Mesenteric fat pad (tissue), 1 donor: ENCODE results near the gene NAXD. TPM values are rescaled to one million over a fixed set of nuclear protein-coding genes. Genes with fewer than 3 reads are reported as not detected.

Experiments
- DNase-seq: peaks from one replicate; pipeline ENCODE4 v3.0.0-alpha.2; 2020; ENCODE audit warnings: low spot score
- total RNA-seq: library from RNA; stranded (reverse); fragmentation: NEBNext Ultra II Directional; extraction: Animal tissue kit (Norgen Biotek cat#: 25700); gene quantifications from one replicate; pipeline ENCODE4 v1.2.1, GENCODE V29; 2021
- donor health status: DM: yes; HTN: yes; CAD: no.

The NAXD gene
- total RNA-seq, 1 donor from 2014 or later, result 20.1 TPM

DNA sequence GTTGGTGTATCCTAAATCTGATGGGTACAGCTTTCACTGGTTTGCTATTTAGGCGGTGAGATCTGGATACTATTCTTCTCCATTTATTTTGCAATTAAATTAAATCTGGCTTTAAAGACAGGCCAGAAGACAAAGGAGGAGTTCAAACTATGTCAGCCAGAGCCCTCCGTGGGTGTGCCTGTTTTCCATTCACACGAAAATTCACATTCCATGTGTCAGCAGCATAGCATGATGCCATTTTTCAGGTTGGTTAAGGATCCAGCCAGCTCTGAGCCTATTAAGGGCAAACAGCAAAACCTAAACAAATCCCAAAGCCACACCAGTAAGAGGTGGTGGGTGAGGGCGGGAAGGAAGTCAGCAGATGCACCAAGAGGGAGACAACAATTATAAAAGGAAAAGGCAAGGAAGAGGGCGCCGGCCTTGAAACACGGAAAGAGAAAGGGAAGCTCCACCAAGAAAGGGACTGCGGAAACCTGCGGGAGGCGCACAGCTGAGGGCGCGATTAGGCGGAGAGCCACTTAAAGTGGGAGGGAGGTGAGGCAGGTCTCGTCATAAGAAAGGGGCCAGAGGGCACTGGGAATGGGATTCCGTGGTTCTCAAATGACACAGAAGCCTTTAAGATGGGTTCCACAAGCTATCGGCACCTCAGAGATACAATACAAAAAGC lies 47.6 kb downstream of the NAXD start:
- no peak for DNase-seq

DNA sequence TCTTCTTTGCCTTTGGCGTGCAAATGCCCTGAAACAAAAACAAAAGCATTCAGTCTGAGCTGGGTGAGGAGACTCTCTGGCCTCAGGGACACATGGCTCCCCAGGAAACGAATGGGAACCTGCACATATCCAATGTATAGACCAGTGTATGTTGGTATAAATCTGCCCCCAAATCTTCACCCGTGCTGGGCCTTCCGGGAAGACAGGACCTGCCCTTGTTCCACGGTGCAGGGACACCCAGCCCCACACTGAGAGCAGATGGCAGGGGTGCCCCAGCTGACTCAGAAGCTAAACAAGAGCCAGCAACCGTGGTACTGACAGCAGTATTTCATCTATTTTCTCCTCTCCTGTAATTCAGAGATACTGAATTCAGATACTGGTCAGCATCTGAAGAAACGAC lies 48.1 kb downstream of the NAXD start:
- no peak for DNase-seq

DNA sequence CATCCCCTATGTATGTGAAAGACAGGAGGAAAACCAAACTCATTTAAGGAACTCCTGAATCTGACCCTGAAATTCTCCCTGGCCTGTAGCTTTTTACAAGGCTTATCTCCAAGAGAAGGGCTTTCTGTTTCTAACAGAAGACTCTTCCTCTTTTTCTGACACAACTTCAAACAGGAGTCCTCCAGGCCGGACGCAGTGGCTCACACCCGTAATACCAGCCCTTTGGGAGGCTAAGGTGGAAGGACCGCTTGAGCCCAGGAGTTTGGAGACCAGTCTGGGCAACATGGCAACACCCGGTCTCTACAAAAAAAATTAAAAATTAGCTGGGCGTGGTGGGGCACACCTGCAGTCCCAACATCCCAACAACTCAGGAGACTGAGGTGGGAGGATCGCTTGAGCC lies 48.7 kb downstream of the NAXD start:
- DNase-seq, result no peak

DNA sequence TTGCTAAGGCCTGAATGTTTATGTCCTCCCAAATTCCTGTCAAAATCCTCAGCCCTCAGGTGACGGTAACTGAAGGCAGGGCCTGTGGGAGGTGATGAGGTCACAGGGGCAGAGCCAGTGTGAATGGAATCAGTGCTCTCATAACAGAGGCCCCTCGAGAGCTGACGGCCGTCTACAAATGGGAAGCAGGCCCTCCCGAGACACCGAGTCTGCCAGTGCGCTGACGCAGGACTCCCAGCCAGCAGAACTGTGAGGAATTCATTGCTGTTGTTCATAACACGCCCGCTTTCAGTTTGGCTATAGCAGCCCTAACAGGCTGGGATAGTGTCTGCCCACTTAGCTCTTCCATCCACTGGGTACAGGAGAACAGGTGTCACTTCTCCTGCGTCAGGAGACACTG lies 49.3 kb downstream of the NAXD start:
- no peak for DNase-seq

DNA sequence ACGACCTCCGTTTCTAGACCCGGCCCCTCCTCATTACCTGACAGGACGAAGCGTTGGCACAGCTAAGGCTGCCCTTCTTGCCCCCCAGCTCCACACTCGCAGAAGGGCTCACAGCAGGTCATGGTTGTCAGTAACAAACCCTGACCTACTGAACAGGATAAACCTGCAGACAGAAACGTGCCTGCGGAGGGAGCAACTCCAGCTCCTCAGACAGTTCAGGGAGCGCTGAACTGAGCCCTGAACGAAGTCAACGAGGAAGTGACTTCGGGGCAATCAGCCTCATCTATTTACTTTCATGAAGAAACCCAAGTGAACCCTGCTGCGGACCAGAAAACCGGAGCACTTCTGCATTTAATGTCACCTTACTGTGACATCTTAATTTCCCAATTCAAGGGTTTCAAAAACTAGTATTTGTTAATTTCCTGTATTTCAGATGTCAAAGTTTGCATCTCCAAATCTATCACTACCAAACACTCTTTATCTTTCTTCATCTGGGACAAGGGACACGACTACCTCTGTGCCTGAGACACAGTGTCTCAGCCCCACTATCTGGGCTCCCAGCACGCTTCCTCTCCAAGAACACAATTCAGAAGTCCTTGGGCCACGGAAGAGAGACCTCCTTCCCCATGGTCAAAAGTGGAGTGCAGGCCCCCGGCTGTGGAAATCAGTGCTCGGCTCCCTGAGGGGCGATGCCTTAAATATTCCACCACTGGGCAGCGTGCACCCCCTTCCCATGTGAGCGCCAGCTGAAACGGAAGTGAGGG lies 50.3 kb downstream of the NAXD start:
- DNase-seq, result no peak

DNA sequence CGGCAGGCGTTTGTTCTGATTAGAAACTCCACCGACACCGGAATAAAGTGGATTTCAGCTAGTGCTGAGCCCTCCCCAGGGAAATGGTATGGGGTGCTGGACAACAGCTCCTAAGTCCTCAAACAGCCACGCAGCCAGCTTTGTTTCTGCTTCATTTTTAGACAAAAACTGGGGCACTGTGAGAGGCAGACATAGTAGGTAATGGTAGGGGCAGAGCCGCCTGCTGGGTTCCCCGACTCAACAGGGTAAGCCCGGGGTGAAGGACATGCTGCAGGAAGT lies 50.8 kb downstream of the NAXD start:
- peak; percentile 60 for DNase-seq

DNA sequence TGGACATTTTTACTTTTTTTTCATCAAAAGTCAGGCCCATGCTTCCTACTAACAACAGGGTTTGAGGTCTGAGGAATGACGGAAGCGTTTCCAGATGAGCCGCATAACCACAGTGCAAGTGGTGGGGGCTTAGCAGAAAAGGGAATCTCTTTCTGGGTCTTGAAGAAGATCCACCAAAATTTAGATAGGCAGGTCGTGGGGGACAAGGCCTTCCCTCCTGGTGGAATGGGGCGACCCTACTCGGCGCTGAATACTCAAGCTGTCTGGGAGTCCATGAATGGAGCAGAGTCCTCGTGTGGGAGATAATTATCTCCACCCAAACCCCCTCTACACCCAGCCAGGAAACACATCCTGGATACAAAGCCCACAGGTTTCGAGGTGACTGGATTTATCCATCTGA lies 53.7 kb downstream of the NAXD start:
- no peak for DNase-seq

DNA sequence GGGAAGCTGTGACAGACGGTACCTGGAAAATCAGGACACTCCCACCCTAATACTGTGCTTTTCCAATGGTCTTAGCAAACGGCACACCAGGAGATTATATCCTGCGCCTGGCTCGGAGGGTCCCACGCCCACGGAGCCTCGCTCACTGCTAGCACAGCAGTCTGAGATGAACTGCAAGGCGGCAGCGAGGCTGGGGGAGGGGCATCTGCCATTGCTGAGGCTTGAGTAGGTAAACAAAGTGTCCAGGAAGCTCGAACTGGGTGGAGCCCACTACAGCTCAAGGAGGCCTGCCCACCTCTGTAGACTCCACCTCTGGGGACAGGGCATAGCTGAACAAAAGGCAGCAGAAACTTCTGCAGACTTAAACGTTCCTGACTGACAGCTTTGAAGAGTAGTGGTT lies 54.5 kb downstream of the NAXD start:
- DNase-seq, result peak; percentile 49

DNA sequence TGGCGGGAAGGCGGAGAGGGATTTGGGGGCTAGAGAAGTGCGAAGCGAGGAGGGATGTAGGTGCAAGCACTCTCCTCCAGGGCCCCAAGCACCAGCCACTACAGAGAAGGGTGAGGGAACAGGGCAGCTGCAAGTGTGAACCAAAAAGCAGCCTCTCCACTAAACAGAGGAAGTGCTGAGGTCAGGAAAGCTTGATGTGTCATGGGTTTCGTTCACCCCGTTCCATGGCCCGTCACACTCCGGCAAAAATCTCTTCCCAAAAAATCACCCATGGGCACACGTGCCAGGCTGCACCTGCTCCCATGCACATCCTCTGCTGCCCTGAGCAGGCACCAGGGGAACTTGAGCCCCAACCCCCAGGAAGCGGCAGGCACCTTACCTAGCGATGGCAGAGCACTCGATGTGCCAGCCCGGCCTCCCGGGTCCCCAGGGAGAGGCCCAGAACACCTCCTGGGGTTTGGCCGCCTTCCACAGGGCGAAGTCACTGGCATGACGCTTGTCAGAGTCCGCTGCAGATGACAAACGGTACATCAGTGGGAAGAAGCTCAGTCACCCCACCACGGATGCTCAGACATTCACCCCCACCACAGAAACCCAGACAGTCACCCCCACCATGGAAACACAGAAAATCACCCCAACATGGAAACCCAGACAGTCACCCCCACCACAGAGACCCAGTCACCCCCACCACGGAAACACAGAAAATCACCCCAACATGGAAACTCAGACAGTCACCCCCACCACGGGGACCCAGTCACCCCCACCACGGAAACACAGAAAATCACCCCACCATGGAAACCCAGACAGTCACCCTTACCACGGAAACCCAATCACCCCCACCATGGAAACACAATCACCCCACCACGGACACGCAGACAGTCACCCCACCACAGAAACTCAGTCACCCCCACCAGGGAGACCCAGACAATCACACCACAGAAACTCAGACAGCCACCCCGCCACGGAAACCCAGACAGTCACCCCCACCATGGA lies 61.5 kb downstream of the NAXD start:
- no peak for DNase-seq

DNA sequence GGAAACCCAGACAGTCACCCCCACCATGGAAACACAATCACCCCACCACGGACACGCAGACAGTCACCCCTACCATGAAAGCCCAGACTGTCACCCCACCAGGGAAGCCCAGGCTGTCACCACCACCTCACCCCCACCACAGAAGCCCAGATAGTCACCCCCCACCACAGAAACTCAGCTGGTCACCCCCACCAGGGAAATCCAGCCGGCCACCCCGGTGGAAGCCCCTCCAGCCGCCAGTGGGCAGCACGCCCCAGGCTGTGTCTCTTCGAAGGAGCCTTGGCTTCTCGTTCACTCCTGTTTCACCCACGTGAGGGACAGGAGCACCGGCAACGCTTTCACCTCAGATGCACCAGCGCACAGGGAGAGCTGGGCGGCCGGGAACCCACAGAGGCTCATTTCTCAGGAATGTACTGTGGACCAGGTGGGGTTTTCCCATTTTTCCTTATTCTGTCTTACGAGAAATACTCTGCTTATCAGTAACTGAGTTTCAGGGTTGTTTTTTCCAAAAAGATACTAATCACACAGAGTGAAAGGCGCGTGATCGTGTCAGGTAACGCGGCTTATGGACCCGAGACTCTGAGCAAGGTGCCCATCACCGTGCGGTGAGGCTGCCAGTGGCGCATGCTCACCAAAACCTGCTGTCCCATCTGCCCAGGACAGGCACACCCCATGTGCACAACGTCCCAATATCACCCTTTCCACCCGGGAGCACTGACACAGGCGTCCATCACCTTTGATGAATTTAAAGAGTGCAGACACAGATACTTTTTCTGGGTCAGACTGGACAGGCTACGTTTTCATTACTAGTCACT lies 62.6 kb downstream of the NAXD start:
- no peak for DNase-seq

DNA sequence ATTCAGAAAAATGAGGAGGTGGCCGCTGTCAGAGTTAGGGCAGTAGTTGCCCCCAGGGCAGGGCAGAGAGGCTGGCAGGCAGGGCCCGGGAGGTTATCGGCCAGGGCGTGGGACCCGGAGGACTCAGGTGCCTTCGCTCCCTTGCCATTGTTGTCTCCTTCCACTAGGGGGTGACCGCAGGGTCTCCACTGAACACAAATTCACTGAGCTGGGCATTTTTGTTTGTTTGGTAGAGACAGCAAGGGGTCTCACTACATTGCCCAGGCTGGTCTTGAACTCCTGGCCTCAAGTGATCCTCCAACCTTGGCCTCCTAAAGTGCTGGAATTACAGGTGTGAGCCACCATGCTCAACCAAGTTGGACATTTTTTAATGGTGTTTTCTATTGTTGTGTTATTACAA lies 65.5 kb downstream of the NAXD start:
- no peak for DNase-seq

DNA sequence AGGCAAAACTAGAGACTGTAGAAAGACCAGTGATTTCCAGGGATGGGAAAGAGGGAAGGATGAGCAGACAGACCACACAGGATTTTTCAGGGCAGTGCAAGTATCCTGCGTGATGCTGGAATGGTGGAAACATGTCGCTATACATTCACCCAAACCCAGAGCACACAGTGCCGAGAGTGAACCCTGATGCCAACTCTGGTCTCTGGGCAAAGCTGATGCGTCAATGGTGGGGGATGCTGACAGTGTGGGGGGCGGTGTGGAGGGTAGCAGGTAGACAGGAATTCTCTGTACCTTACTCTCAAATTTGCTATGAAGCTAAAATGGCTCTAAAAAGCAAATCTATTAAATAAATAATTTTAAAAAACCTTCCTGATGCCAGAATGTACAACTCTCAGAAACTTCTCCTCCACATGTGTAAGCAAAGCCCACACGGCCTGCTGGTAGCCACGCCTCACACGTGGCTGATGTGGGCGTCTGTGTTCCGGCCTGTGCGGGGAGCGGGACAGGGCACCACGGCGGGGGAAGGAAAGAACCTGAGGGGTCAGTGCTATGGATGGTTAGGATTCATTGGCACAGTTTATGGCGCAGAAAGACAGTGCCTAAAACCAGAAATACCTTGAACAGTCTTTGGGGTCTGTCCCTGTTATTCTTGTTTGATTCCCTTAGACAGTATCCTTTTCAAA lies 66.7 kb downstream of the NAXD start:
- no peak for DNase-seq

DNA sequence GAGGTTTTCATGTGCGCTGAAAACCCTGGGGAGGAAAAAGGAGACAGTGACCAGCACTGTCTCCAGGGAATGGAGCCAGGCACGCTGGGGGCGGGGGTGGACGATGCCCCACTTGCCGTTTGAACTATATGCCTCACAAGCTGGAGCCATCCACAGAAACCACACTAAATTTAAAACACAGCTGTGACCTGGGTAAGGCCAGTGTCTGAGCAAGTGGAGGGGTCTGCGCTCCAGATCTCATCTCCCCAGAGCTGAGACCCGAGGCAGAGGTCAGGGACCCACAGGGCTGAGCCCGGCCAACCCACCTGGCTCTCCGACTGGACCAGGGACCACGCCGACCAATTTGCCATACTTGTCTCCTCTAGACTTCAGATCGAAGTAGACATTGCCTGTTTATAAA lies 67.4 kb downstream of the NAXD start:
- no peak for DNase-seq

DNA sequence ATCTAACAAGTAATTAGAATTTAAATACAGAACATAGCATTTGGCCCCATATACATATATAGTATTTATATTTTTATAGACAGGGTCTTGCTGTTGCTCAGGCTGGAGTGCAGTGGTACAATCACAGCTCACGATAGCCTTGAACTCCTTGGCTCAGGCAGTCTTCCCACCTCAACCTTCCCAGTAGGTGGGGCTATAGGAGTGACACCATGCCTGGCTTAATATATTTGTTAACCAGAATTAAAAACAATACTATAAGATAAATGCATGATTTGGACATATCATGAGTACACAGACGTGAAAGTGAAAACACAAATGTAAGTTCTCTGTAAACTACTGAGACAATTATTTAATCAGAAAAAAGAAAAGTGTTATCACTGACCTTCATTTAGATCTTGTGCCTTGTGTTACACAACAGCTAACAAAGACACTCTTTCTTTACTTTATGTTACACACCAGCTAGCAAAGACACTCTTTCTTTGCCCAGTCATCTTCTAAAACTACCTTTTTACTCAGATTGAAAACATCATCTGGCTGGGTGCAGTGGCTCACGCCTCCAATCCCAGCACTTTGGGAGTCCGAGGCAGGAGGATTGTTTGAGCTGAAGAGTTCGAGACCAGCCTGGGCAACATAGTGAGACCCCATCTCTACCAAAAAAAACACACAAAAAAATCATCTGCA lies 68.0 kb downstream of the NAXD start:
- DNase-seq, result no peak

DNA sequence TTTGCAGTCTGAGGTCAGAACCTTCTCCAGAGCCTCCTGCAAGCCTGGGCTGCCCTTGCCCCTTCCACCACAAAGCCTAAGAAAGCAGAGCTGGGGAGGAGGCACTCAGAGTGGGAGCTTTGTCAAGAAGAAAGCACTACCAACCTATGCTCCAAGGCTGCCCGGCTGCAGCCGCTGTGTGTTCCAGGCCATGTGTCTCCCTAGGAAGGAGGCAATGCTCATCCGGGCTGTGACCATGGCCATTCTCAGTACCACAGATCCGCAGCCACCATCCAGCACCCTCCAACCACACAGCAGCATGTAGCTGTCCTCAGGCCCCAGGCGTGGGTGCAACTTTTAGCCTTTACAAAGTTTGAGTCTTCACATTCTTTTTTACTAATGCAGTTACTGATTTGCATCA lies 68.6 kb downstream of the NAXD start:
- DNase-seq, result no peak

DNA sequence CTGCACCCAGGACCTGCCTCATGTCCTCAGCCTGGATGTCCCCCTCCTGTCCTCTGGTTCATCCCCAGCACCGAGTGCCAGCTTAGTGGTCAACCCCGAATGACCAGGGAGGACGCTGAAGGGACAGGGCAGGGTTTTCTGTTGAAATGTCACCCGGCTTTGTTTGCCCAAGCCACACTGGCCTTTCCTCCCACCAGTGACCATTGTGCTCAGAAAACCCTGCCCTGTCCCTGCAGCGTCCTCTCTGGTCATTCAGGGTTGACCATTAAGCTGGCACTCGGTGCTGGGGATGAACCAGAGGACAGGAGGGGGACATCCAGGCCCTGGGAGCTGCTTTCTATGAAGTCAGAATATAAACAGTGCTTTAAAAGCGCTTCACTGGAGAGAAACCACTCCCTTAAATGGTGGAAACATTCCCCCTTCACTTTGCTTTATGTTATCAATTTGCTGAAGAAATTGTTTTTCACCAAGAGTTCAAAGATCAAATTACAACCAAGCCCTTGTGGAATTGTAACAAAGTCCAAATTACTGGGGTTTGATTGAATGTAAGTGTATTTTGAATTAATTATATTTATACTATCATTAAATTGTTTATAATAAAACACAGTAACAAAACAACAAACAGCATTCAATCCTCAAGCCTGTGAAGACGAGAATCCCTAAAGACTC lies 69.2 kb downstream of the NAXD start:
- DNase-seq, result no peak

DNA sequence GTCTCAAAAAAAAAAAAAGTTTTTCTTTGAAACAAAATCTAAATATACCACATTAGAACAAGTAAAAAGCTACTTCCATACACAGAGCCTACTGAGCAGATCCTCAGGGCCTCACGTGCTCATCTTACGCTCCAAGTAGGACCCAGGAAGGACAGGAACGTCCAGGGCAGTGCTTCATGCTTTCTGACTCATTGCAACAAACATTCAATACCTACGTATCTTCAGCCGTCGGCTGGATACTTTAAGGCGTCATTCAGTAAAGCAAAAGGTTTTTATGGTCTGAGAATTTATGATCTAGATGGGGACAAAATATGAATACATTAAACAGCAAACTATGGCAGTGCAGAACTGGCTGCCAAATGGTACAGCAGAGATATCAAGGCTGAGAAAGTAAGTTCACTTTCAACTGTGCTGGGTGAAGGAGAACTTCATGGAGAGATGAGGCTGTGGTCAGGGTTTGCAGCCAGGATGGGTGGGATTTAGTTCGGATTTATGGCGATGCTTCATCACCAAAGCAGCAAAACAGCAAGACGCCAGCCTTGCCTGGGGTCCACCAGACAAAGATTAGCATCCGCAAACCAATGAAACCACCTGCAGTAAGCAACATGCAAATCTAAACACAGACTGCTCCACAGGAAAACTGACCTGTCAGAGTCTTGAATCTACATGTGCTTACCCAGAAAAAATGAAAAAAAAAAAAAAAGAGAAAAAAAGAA lies 70.1 kb downstream of the NAXD start:
- no peak for DNase-seq

DNA sequence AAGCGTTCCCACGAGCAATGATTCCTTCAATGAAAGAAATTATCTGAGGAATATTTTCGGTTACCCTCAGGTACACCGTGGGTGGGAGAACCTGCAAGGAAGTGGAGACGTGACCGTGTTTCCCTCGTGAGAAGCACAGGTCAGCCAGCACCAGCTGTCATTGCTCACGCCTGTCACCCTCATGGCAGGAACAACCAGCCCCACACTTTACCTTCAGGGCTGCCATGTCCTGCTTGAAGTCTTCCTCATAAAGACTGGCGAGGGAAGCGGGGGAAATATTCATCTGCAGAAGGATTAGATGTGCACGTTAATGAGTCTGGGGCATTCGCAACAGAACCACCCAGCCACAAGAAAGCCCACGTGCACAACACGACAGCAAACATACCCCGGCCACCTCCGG lies 72.4 kb downstream of the NAXD start:
- no peak for DNase-seq

DNA sequence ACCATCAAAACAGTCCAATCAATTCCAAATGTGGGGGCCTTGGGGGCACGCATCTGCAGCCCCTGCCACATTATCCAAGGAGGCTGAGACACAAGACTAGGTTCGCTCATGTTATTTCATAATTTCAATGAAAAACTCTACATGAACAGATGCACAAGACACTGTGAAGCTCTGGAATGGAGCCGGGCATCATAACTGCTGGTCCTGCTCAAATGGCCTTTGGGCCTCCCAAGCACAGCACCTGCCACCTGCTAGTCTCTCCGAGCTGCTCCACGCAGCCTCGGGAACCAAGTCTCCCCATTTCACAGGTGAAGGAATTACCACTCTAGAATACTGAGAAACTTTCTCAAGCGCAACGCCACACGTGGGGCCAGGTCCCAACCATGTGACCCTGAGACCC lies 73.7 kb downstream of the NAXD start:
- DNase-seq, result no peak
